HCT116 (cell line): ENCODE measurements around the gene SFPQ. TPM values are rescaled to one million over a fixed set of nuclear protein-coding genes. Genes with fewer than 3 reads are reported as not detected.

Experiments used
- ATAC-seq: fragments of 200-7000 bp; cut with Tn5 transposase; 2 replicates; pipeline ENCODE4 v1.9.1; 2020; ENCODE audit warnings: mild to moderate bottlenecking, moderate library complexity
- BruUV-seq: library from RNA; stranded (reverse); fragments of 400-500 nt; replicated peaks from 2 replicates; lab custom pipeline; 2021; lab: Mats Ljungman, UMichigan
- CTCF ChIA-PET: fragments of 300-600 bp; sonication (Branson Sonifier 250); formaldehyde crosslinking; loops from one replicate; lab custom pipeline; 2021; ENCODE audit warnings: antibody characterized with exemption; lab: Charles Lee
- POLR2A ChIA-PET: fragments of 300-600, 350-600 bp; sonication (Branson Sonifier 250); formaldehyde crosslinking; loops from one replicate; lab custom pipeline; 2021; ENCODE audit warnings: antibody characterized with exemption; lab: Charles Lee
- RAD21 ChIA-PET, 2 experiments: fragments of 300-600 bp; sonication (Branson Sonifier 250); formaldehyde crosslinking; loops; one replicate each; lab custom pipeline; 2023; ENCODE audit warnings: low total read pairs in 2 of 2; ENCODE audit not compliant: uncharacterized antibody in 2 of 2, unreplicated experiment in 2 of 2, low non-redundant PET in 1 of 2; lab: Charles Lee
- DNase-seq: peaks from one replicate; pipeline ENCODE4 v3.0.0-alpha.2; 2010; ENCODE audit warnings: low read depth, low spot score
- H2AFZ ChIP-seq: fragments of 200-600 bp; shearing (Covaris generic), sonication (generic); 2 replicates; pipeline ENCODE4 v1.6.1; 2017; ENCODE audit warnings: low read depth, mixed run types, mixed read lengths, antibody characterized with exemption, low read length; ENCODE audit not compliant: poor library complexity, severe bottlenecking
- H3K27ac ChIP-seq: 2 replicates; pipeline ENCODE4 v1.5.1; 2012; ENCODE audit warnings: low read depth, low read length
- H3K27me3 ChIP-seq: fragments of 200-600 bp; sonication (generic); 2 replicates; pipeline ENCODE4 v1.6.1; 2016; ENCODE audit warnings: mixed run types, low read length, mixed read lengths; ENCODE audit not compliant: insufficient read depth
- H3K36me3 ChIP-seq, 2 experiments: fragments of 200-500 bp in 1 of 2; fragments of 200-600 bp in 1 of 2; sonication (Bioruptor generic) in 1 of 2; sonication (generic) in 1 of 2; 2 replicates each; pipeline versions ENCODE4 v1.5.1 to v1.6.1; 2014 to 2016; ENCODE audit warnings: low read length in 2 of 2, inconsistent platforms in 1 of 2, mixed read lengths in 1 of 2, mixed run types in 1 of 2; ENCODE audit not compliant: insufficient read depth in 2 of 2, control insufficient read depth in 1 of 2
- H3K4me1 ChIP-seq, 2 experiments: fragments of 200-600 bp in 1 of 2; sonication (generic) in 1 of 2; 2 replicates each; pipeline versions ENCODE4 v1.5.1 to v1.6.1; 2012 to 2017; ENCODE audit warnings: low read length in 2 of 2, inconsistent platforms in 1 of 2, mild to moderate bottlenecking in 1 of 2, mixed read lengths in 1 of 2, mixed run types in 1 of 2, moderate library complexity in 1 of 2; ENCODE audit not compliant: insufficient read depth in 2 of 2, control insufficient read depth in 1 of 2
- H3K4me2 ChIP-seq: fragments of 200-600 bp; sonication (generic); 2 replicates; pipeline ENCODE4 v1.6.1; 2017; ENCODE audit warnings: mixed run types, low read length, mixed read lengths
- H3K4me3 ChIP-seq, 2 experiments: fragments of 200-600 bp in 1 of 2; sonication (generic) in 1 of 2; replicated peaks in 1 of 2; 2 replicates each; pipeline ENCODE4 v1.5.1; 2011 to 2016; ENCODE audit warnings: low read length in 2 of 2, control low read depth in 1 of 2, low read depth in 1 of 2, mild to moderate bottlenecking in 1 of 2, mixed read lengths in 1 of 2, mixed run types in 1 of 2
- H3K79me2 ChIP-seq: fragments of 200-600 bp; sonication (generic); 2 replicates; pipeline ENCODE4 v1.6.1; 2017; ENCODE audit warnings: mild to moderate bottlenecking, mixed run types, low read length, moderate library complexity, mixed read lengths; ENCODE audit not compliant: insufficient read depth
- H3K9ac ChIP-seq: fragments of 200-600 bp; sonication (generic); 2 replicates; pipeline ENCODE4 v1.6.1; 2016; ENCODE audit warnings: low read length, mixed read lengths
- H3K9me2 ChIP-seq: fragments of 200-600 bp; sonication (generic), shearing (Covaris generic); 2 replicates; pipeline ENCODE4 v1.6.1; 2017; ENCODE audit warnings: mixed run types, mild to moderate bottlenecking, moderate library complexity; ENCODE audit not compliant: insufficient read depth
- H3K9me3 ChIP-seq, 2 experiments: fragments of 200-500 bp in 1 of 2; fragments of 200-600 bp in 1 of 2; sonication (Bioruptor generic) in 1 of 2; sonication (generic) in 1 of 2; 2 replicates each; pipeline ENCODE4 v1.6.1; 2014 to 2017; ENCODE audit warnings: low read length in 2 of 2, mixed read lengths in 2 of 2, inconsistent platforms in 1 of 2, low read depth in 1 of 2, mild to moderate bottlenecking in 1 of 2, mixed run types in 1 of 2, moderate library complexity in 1 of 2; ENCODE audit not compliant: control insufficient read depth in 1 of 2, insufficient read depth in 1 of 2
- H4K20me1 ChIP-seq: fragments of 200-600 bp; sonication (generic), shearing (Covaris generic); 2 replicates; pipeline ENCODE4 v1.6.1; 2017; ENCODE audit warnings: mixed run types, mild to moderate bottlenecking, moderate library complexity; ENCODE audit not compliant: insufficient read depth
- ATF3 ChIP-seq: IDR thresholded peaks from 2 replicates; pipeline ENCODE4 v1.6.1; 2012
- CTCF ChIP-seq, 3 experiments: fragments of 200-600 bp in 1 of 3; sonication (generic) in 1 of 3; IDR thresholded peaks in 2 of 3; conservative IDR thresholded peaks in 1 of 3; 2 replicates each; pipeline ENCODE4 v1.5.1; 2012 to 2017; ENCODE audit warnings: low read depth in 2 of 3, low read length in 2 of 3, antibody characterized with exemption in 1 of 3, borderline replicate concordance in 1 of 3, control low read depth in 1 of 3, mild to moderate bottlenecking in 1 of 3, mixed read lengths in 1 of 3, mixed run types in 1 of 3, moderate library complexity in 1 of 3; ENCODE audit not compliant: insufficient read depth in 1 of 3
- EGR1 ChIP-seq: IDR thresholded peaks from 2 replicates; pipeline ENCODE4 v1.6.1; 2012; ENCODE audit warnings: low read depth
- EZH2 ChIP-seq: fragments of 200-600 bp; sonication (generic); IDR thresholded peaks from 2 replicates; pipeline ENCODE4 v1.6.1; 2017; ENCODE audit warnings: antibody characterized with exemption, mixed run types
- EZH2phosphoT487 ChIP-seq: fragments of 200-600 bp; IDR thresholded peaks from 2 replicates; pipeline ENCODE4 v1.6.1; 2018; ENCODE audit warnings: antibody characterized with exemption, borderline replicate concordance
- FOSL1 ChIP-seq: IDR thresholded peaks from 2 replicates; pipeline ENCODE4 v1.6.1; 2012; ENCODE audit warnings: low read depth
- POLR2A ChIP-seq: IDR thresholded peaks from 2 replicates; pipeline ENCODE4 v1.7.0; 2011; ENCODE audit warnings: borderline replicate concordance; ENCODE audit not compliant: insufficient read depth, insufficient read length; ENCODE audit errors: extremely low read depth
- POLR2AphosphoS5 ChIP-seq: IDR thresholded peaks from 2 replicates; pipeline ENCODE4 v1.6.1; 2011; ENCODE audit warnings: mild to moderate bottlenecking, low read depth, low read length, moderate library complexity
- RAD21 ChIP-seq: IDR thresholded peaks from 2 replicates; pipeline ENCODE4 v1.6.1; 2012; ENCODE audit warnings: low read depth, mild to moderate bottlenecking
- SP1 ChIP-seq: IDR thresholded peaks from 2 replicates; pipeline ENCODE4 v1.6.1; 2012; ENCODE audit warnings: low read depth
- TCF7L2 ChIP-seq: IDR thresholded peaks from 2 replicates; pipeline ENCODE4 v1.7.0; 2011; ENCODE audit warnings: borderline replicate concordance, inconsistent platforms; ENCODE audit not compliant: insufficient read depth, insufficient read length; ENCODE audit errors: extremely low read depth
- YY1 ChIP-seq: IDR thresholded peaks from 2 replicates; pipeline ENCODE4 v1.6.1; 2011; ENCODE audit warnings: low read length, low read depth, moderate library complexity, mild to moderate bottlenecking; ENCODE audit not compliant: insufficient replicate concordance; ENCODE audit errors: extremely low read depth
- ZBTB33 ChIP-seq: IDR thresholded peaks from 2 replicates; pipeline ENCODE4 v1.6.1; 2011; ENCODE audit warnings: mild to moderate bottlenecking, low read length, moderate library complexity; ENCODE audit not compliant: insufficient replicate concordance; ENCODE audit errors: extremely low read depth
- ZFX ChIP-seq: fragments of 450-650 bp; IDR thresholded peaks from 2 replicates; pipeline ENCODE4 v1.6.1; 2017
- ZNF274 ChIP-seq: fragments of 200-500 bp; sonication (Bioruptor generic); IDR thresholded peaks from 2 replicates; pipeline ENCODE4 v1.6.1; 2014; ENCODE audit warnings: mild to moderate bottlenecking, low read depth, low read length, inconsistent platforms
- intact Hi-C: fragments of 100-400 bp; cut with micrococcal nuclease; formaldehyde crosslinking; loops from 2 replicates; pipeline ENCODE4 v1.10.0; 2022
- total RNA-seq: library from RNA; stranded (reverse); gene quantifications from one replicate; pipeline ENCODE4 v1.2.1, GENCODE V29; 2021; ENCODE audit not compliant: unreplicated experiment

Gene SFPQ
- total RNA-seq, 1 experiment from 2014 or later, result 327 TPM

- no peak overlapping the region for H2AFZ ChIP-seq
- no peak for ATAC-seq
- no peaks in the 10 kb centered on the region for H3K36me3 ChIP-seq
- POLR2A ChIA-PET, result no interaction called here
- RAD21 ChIA-PET, result no interaction called here
- H3K27ac ChIP-seq, result no peak overlapping the region
- H3K9ac ChIP-seq, result no peak overlapping the region
- H3K9me2 ChIP-seq, result no peaks in the 10 kb centered on the region
- H3K4me3 ChIP-seq, result no peak overlapping the region
- H3K4me2 ChIP-seq, result no peak overlapping the region
- H3K9me3 ChIP-seq, result no peaks in the 10 kb centered on the region
- no TSS peak for BruUV-seq
- H3K79me2 ChIP-seq, result no peaks in the 10 kb centered on the region
- intact Hi-C loops, result loop anchor here (2.0 kb wide), 1 partner anchor 362 kb away; no protein-coding TSS in a partner anchor
- CTCF ChIA-PET, result no interaction called here
- no peak for DNase-seq
- H3K27me3 ChIP-seq, result no peaks in the 10 kb centered on the region
- peaks cover 0 to 9% of the 10 kb centered on the region in 2 experiments; a peak in 2 of 4 replicates for H3K4me1 ChIP-seq
- TF ChIP-seq POLR2A, result no peak
- no peak for TF ChIP-seq RAD21
- no peak for TF ChIP-seq ATF3
- no peak for TF ChIP-seq POLR2AphosphoS5
- TF ChIP-seq CTCF (IDR thresholded peaks at IDR 0.05 in 2 of 3, conservative IDR thresholded peaks at IDR 0.05 in 1 of 3; ENCODE audit: borderline replicate concordance in 1 of 3, insufficient read depth in 1 of 3, low read depth in 2 of 3, low read length in 2 of 3), result no peak
- TF ChIP-seq ZNF274, result no peak
- TF ChIP-seq EZH2, result no peak
- TF ChIP-seq SP1, result no peak
- no peak for TF ChIP-seq YY1
- TF ChIP-seq FOSL1, result no peak
- no peak for TF ChIP-seq EGR1
- no peak for TF ChIP-seq EZH2phosphoT487
- no peak for TF ChIP-seq ZFX
- TF ChIP-seq TCF7L2, result no peak
- TF ChIP-seq ZBTB33, result no peak
- no peaks in the 10 kb centered on the region for H4K20me1 ChIP-seq
These were observed 10.3 kb upstream of the SFPQ start for GRCh38 chr1:35203295-35203694.
